ENCODE data around the gene SMOC1. TPM values are rescaled to one million over a fixed set of nuclear protein-coding genes. Genes with fewer than 3 reads are reported as not detected.

The SMOC1 gene
- total RNA-seq, 4 donors from 2014 or later = 0.60 to 5.8 (median 1.2) TPM

DNA sequence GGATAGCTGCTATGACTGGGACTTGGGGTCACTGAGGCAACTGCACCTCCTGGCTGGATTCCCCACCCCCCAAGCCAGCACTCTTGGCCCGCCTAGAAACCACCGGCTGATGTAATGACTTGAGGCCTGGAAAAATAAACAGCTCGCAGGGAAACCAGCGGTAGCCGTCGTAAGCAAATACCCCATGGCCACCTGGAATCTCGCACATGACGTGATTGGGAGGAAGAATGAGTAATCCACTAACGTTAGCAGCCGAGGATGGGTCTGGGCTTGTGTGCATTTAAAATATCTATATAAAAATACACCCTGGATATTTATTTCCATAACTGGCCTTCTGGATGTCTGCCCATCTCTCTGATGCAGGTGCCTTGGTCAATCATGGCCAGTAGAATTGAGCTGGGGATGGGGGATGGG is 120.1 kb downstream of the SMOC1 start:
- ATAC-seq (ENCODE audit: low FRiP score) = no peak
- no peak for DNase-seq (ENCODE audit: low spot score)

DNA sequence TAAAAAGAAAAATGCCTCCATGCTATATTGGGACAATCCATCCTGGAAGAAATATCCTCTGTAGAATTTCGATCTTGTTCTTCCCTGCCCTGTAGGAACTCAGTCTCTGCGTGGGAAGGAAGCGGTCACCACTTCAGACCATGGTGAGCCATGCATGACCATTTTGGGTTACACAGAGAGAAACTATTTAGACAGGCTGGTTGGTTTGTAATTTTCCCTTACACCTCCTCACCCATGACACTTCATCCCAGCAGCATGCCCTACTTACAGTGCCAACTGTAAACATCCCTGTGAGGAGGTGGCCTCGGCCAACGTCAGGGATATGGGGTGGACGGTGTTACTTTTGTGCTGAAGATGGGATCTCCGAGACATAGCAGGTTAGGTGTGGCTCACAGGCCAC is 121.4 kb downstream of the SMOC1 start:
- ATAC-seq (ENCODE audit: low FRiP score) (no peak), DNase-seq (ENCODE audit: low spot score) (no peak)
- no peak for TF ChIP-seq CTCF (IDR thresholded peaks at IDR 0.05)

More for the DNA sequence above, 120.1 kb downstream of the SMOC1 start:
- no peak for TF ChIP-seq CTCF (IDR thresholded peaks at IDR 0.05)

DNA sequence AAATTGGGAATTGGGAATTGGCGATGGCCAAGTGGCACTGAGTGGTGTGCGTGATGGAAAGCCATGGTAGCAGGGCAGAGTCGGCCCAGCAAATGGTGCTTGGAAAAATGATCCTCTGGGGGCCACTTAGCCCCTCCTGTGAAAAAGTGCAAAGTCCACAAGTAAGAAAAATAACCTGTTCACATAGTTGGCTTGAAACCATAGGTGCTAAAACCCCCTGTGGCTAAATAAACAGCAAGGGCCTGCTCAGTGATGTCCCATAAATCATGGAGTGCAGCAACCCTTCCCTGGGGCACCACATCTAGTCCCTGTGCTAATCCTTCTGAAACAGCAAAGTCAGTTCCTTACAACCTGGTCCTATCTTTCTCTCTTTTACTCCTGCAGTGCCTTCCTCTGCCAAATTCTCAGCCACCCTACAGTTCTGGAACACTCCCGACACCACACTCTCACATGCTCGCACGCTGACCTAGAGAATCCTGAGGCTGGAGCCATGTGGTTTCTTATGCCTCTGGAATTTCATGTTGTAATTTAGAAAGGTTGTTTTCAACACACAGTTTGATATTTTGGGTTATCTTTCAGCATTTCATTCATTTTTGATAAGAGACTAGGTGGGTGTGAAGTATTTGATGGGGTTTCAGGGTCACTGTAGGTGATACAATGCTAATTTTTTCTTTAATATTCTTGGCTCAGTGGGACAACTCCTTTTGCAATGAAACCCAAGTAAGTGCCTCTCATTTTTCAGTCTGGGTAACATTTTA is 123.6 kb downstream of the SMOC1 start:
- no peak for TF ChIP-seq CTCF (IDR thresholded peaks at IDR 0.05)
- ATAC-seq (ENCODE audit: low FRiP score) (peak; percentile 29), DNase-seq (ENCODE audit: low spot score) (no peak)

GRCh38 chr14:70004791-70005190 is 125.6 kb downstream of the SMOC1 start:
- TF ChIP-seq CTCF (IDR thresholded peaks at IDR 0.05) = no peak
- no peak for DNase-seq (ENCODE audit: low spot score)
- ATAC-seq (ENCODE audit: low FRiP score) = no peak

DNA sequence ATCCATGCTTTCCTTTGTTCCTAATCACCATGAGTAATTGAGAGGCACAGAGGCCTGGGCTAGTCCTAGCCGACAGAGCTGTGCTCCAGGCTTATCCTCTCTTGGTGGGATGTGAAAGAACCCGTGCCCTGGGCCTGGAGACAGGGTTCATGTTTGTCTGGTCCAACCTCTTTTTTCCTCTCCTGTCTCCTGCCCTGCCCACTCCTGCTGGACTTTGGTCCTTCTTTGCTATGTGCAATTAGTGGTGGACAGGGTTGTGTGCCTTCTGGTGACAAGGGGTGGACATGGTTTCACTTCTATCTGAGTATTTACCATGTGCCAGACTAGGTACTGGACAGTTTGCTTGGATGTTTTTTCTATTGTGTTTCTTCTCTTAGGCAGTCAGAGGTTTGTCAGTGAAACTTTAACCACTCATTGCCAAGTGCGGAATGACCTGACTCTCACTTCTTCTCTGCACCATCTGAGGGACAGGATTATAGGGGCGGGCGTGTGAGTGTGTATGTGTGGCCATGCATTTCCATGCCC is 126.1 kb downstream of the SMOC1 start:
- DNase-seq (ENCODE audit: low spot score) = no peak
- no peak for ATAC-seq (ENCODE audit: low FRiP score)
- TF ChIP-seq CTCF (IDR thresholded peaks at IDR 0.05) = no peak

- ATAC-seq (ENCODE audit: low FRiP score) (no peak), DNase-seq (ENCODE audit: low spot score) (no peak)
- no peak for TF ChIP-seq CTCF (IDR thresholded peaks at IDR 0.05)
These were observed 127.5 kb downstream of the SMOC1 start for GRCh38 chr14:70006699-70007098.
